PFSK-1 (cell line): Measurements from ENCODE around the gene GTPBP4.

Experiments used
- FOXP2 ChIP-seq: optimal IDR thresholded peaks from 2 replicates; pipeline ENCODE3; 2011; ENCODE audit warnings: borderline replicate concordance, control low read depth, inconsistent platforms; ENCODE audit not compliant: insufficient read depth; ENCODE audit errors: extremely low read length, extremely low read depth
- POLR2AphosphoS5 ChIP-seq: IDR thresholded peaks from 2 replicates; pipeline ENCODE4 v1.6.1; 2012; ENCODE audit warnings: low read depth, mild to moderate bottlenecking, control low read depth, low read length, moderate library complexity
- SIN3A ChIP-seq: IDR thresholded peaks from 2 replicates; pipeline ENCODE4 v1.6.1; 2012; ENCODE audit warnings: mild to moderate bottlenecking, low read length, moderate library complexity, borderline replicate concordance; ENCODE audit not compliant: insufficient read depth
- TF ChIP-seq, protein P1 (sequence below), 2 experiments: IDR thresholded peaks; 2 replicates each; pipeline versions ENCODE4 v1.6.1 to v1.8.0; 2011 to 2012; ENCODE audit warnings: low read depth in 2 of 2, low read length in 2 of 2, control low read depth in 1 of 2, inconsistent platforms in 1 of 2, mild to moderate bottlenecking in 1 of 2, moderate library complexity in 1 of 2; ENCODE audit not compliant: insufficient read depth in 1 of 2

DNA sequence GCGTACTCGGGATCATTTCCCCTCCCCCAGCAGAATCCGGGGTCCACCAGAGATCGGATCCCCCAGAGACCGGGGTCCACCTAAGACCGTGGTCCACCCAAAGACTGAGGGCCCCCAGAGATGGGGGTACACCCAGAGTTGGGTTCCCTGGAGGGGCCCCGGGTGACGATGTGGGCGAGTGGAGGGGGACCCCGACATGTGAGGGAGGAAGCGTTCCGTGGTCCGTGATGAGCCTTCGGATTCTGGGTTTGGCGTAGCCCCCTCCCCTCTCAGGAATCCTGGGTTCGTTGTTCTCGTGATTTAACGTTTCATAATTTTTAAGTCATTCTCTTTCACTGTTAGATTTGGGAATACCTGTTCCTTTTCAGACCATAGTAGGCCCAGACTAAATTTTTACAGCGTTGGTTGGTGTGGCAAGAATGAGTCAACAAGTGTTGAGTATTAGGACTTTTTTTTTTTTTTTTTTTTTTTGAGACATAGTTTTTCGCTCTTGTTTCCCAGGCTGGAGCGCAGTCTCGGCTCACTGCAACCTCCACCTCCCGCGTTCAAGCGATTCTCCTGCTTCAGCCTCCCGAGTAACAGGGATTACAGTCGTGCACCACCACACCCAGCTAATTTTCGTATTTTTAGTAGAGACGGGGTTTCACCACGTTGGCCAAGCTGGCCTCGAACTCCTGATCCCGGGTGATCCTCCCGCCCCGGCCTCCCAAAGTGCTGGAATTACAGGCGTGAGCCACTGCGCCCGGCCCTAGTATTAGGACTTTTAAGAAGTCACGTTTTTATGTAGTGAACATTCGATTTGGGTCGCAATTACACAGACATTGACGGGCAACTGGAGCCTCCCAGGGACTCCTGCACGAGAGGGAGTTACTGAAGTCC is 672 bp downstream of the GTPBP4 start:
- TF ChIP-seq SIN3A (no peak), FOXP2 (no peak), POLR2AphosphoS5 (no peak)
- TF ChIP-seq, protein P1, sequence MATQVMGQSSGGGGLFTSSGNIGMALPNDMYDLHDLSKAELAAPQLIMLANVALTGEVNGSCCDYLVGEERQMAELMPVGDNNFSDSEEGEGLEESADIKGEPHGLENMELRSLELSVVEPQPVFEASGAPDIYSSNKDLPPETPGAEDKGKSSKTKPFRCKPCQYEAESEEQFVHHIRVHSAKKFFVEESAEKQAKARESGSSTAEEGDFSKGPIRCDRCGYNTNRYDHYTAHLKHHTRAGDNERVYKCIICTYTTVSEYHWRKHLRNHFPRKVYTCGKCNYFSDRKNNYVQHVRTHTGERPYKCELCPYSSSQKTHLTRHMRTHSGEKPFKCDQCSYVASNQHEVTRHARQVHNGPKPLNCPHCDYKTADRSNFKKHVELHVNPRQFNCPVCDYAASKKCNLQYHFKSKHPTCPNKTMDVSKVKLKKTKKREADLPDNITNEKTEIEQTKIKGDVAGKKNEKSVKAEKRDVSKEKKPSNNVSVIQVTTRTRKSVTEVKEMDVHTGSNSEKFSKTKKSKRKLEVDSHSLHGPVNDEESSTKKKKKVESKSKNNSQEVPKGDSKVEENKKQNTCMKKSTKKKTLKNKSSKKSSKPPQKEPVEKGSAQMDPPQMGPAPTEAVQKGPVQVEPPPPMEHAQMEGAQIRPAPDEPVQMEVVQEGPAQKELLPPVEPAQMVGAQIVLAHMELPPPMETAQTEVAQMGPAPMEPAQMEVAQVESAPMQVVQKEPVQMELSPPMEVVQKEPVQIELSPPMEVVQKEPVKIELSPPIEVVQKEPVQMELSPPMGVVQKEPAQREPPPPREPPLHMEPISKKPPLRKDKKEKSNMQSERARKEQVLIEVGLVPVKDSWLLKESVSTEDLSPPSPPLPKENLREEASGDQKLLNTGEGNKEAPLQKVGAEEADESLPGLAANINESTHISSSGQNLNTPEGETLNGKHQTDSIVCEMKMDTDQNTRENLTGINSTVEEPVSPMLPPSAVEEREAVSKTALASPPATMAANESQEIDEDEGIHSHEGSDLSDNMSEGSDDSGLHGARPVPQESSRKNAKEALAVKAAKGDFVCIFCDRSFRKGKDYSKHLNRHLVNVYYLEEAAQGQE (IDR thresholded peaks at IDR 0.05; ENCODE audit: insufficient read depth in 1 of 2, low read depth in 2 of 2, low read length in 2 of 2), result no peak
